ENCODE measurements around the gene METTL1. TPM values are rescaled to one million over a fixed set of nuclear protein-coding genes. Genes with fewer than 3 reads are reported as not detected.

The METTL1 gene
- total RNA-seq, 1 donor from 2014 or later = 40.7 TPM

- ATAC-seq (ENCODE audit: low read depth) = no peak
- Mint-ChIP-seq H3K36me3 (ENCODE audit: low read depth) (peaks cover 75% of the 10 kb centered on the region), H3K4me3 (no peak overlapping the region), H3K9me3 (no peaks in the 10 kb centered on the region), H3K27ac (no peak overlapping the region), H3K27me3 (no peaks in the 10 kb centered on the region), H3K4me1 (no peaks in the 10 kb centered on the region)
- no peak for TF ChIP-seq CTCF (IDR thresholded peaks at IDR 0.05)
- POLR2A ChIA-PET = no interaction called here
- intact Hi-C loops (cut with micrococcal nuclease) = no loop called here
- DNase-seq = no peak
- CTCF ChIA-PET = interaction anchor here (1.4 kb wide), 1 partner anchor 40 kb away, joined by 3 read pairs; no protein-coding TSS in a partner anchor
These were observed 25.1 kb upstream of the METTL1 start for GRCh38 chr12:57796996-57797395.

GRCh38 chr12:57795354-57795753 is 23.4 kb upstream of the METTL1 start:
- intact Hi-C loops (cut with micrococcal nuclease) = no loop called here
- no peak for DNase-seq
- Mint-ChIP-seq H3K27me3 (no peaks in the 10 kb centered on the region), H3K36me3 (ENCODE audit: low read depth) (peaks cover 78% of the 10 kb centered on the region), H3K9me3 (no peaks in the 10 kb centered on the region), H3K27ac (no peak overlapping the region), H3K4me1 (no peaks in the 10 kb centered on the region), H3K4me3 (no peak overlapping the region)
- no peak for TF ChIP-seq CTCF (IDR thresholded peaks at IDR 0.05)
- ChIA-PET CTCF (no interaction called here), POLR2A (no interaction called here)
- no peak for ATAC-seq (ENCODE audit: low read depth)

- intact Hi-C loops (cut with micrococcal nuclease) = no loop called here
- Mint-ChIP-seq H3K27me3 (no peaks in the 10 kb centered on the region), H3K4me3 (no peak overlapping the region), H3K9me3 (no peaks in the 10 kb centered on the region), H3K36me3 (ENCODE audit: low read depth) (peaks cover 77% of the 10 kb centered on the region), H3K27ac (peak overlapping the region; percentile 50), H3K4me1 (no peaks in the 10 kb centered on the region)
- ATAC-seq (ENCODE audit: low read depth) = no peak
- POLR2A ChIA-PET = no interaction called here
- DNase-seq = no peak
- no peak for TF ChIP-seq CTCF (IDR thresholded peaks at IDR 0.05)
- CTCF ChIA-PET = interaction anchor here (0.8 to 1.4 kb wide), 4 partner anchors 9 to 112 kb away, joined by 3 to 4 read pairs (median 3); no protein-coding TSS in a partner anchor
These were observed 22.0 kb upstream of the METTL1 start for GRCh38 chr12:57793920-57794319.

GRCh38 chr12:57783861-57784260 is 12.0 kb upstream of the METTL1 start:
- POLR2A ChIA-PET = interaction anchor here (2.4 kb wide), 1 partner anchor 28 kb away, joined by 11 read pairs; no protein-coding TSS in a partner anchor
- CTCF ChIA-PET = interaction anchor here (2.7 kb wide), 1 partner anchor 27 kb away, joined by 16 read pairs; no protein-coding TSS in a partner anchor
- Mint-ChIP-seq H3K9me3 (no peaks in the 10 kb centered on the region), H3K4me1 (peaks cover 22% of the 10 kb centered on the region), H3K27me3 (no peaks in the 10 kb centered on the region), H3K27ac (no peak overlapping the region), H3K36me3 (ENCODE audit: low read depth) (peaks cover 42% of the 10 kb centered on the region), H3K4me3 (peak overlapping the region; percentile 73)
- intact Hi-C loops (cut with micrococcal nuclease) = loop anchor here (2.0 kb wide), 2 partner anchors 19 to 61 kb away; no protein-coding TSS in a partner anchor
- no peak for ATAC-seq (ENCODE audit: low read depth)
- DNase-seq = no peak
- no peak for TF ChIP-seq CTCF (IDR thresholded peaks at IDR 0.05)

GRCh38 chr12:57783466-57783801 is 11.5 kb upstream of the METTL1 start:
- Mint-ChIP-seq H3K4me3 (peak overlapping the region; percentile 99), H3K4me1 (peaks cover 22% of the 10 kb centered on the region), H3K27me3 (no peaks in the 10 kb centered on the region), H3K36me3 (ENCODE audit: low read depth) (peaks cover 38% of the 10 kb centered on the region), H3K9me3 (no peaks in the 10 kb centered on the region), H3K27ac (no peak overlapping the region)
- ChIA-PET POLR2A (interaction anchor here (1.0 to 2.4 kb wide), 4 partner anchors 13 to 113 kb away, joined by 3 to 11 read pairs (median 4); no protein-coding TSS in a partner anchor), CTCF (interaction anchor here (0.6 to 2.7 kb wide), 9 partner anchors 10 to 303 kb away, joined by 3 to 16 read pairs (median 4); partner anchors contain the start of gene TSPAN31)
- ATAC-seq (ENCODE audit: low read depth) (no peak), DNase-seq (no peak)
- TF ChIP-seq CTCF (IDR thresholded peaks at IDR 0.05) = no peak
- intact Hi-C loops (cut with micrococcal nuclease) = loop anchor here (2.0 kb wide), 2 partner anchors 19 to 61 kb away; no protein-coding TSS in a partner anchor

Data from activated B cell treated with CpG ODN at 0.5 μM for 24 hours (primary cell).